HFFc6 (cell line): ENCODE measurements around the gene FAM120AOS. TPM values are rescaled to one million over a fixed set of nuclear protein-coding genes. Genes with fewer than 3 reads are reported as not detected.

Experiments used
- DNase-seq: peaks from one replicate; pipeline ENCODE4 v3.0.0-alpha.2; 2018
- H3K27ac Mint-ChIP-seq: 2 replicates; pipeline ENCODE4 v1.8.0; 2020; ENCODE audit warnings: mild to moderate bottlenecking, mixed read lengths
- H3K27me3 Mint-ChIP-seq: 2 replicates; pipeline ENCODE4 v1.8.0; 2021; ENCODE audit warnings: mild to moderate bottlenecking, moderate library complexity, mixed read lengths; ENCODE audit not compliant: insufficient read depth
- H3K36me3 Mint-ChIP-seq: 2 replicates; pipeline ENCODE4 v1.8.0; 2021; ENCODE audit warnings: low read depth, mixed read lengths
- H3K4me1 Mint-ChIP-seq: 2 replicates; pipeline ENCODE4 v1.8.0; 2020; ENCODE audit warnings: low read depth, mixed read lengths
- H3K4me3 Mint-ChIP-seq: 2 replicates; pipeline ENCODE4 v1.8.0; 2020; ENCODE audit warnings: mild to moderate bottlenecking, moderate library complexity, mixed read lengths
- H3K9me3 Mint-ChIP-seq: 2 replicates; pipeline ENCODE4 v1.8.0; 2020; ENCODE audit warnings: mild to moderate bottlenecking, mixed read lengths
- total RNA-seq, 6 experiments: library from RNA; stranded (reverse); fragmentation: NEBNext Ultra II Directional; extraction: Animal tissue kit (Norgen Biotek cat#: 25700); gene quantifications; 2 replicates in 1 of 6; 3 replicates in 5 of 6; pipeline ENCODE4 v1.2.3, GENCODE V29; 2021
- TF ChIP-seq, protein P1 (sequence below): fragments of 200-600 bp; sonication (generic); IDR thresholded peaks from 2 replicates; pipeline ENCODE4 v1.5.0; 2021; ENCODE audit warnings: antibody characterized with exemption, mild to moderate bottlenecking

FAM120AOS gene
- total RNA-seq, 6 experiments from 2014 or later, result 35.3 to 38.9 (median 36.6) TPM

DNA sequence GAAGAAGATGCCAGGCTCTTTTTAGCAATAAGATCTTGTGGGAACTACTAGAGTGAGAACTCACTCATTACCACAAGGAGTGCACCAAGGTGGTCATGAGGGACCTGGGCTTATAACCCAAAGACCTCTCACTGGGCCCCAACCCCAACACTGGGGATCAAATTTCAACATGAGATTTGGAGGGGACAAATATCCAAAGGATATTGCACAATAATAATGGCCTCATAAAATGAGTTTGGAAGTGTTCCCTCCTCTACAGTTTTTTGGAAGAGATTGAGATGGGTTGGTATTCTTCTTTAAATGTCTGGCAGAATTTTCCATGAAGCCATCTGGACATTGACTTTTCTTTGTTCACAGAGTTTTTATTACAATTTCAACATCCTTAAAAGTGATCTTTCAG is 39.9 kb downstream of the FAM120AOS start:
- DNase-seq, result no peak
- Mint-ChIP-seq H3K4me1 (no peaks in the 10 kb centered on the region), H3K9me3 (peaks cover 6% of the 10 kb centered on the region; the same call in 1 of the 2 replicates), H3K4me3 (no peak overlapping the region), H3K36me3 (peaks cover 5% of the 10 kb centered on the region; the same call in 1 of the 2 replicates), H3K27me3 (peaks cover 5% of the 10 kb centered on the region; the same call in 1 of the 2 replicates), H3K27ac (no peak overlapping the region)
- TF ChIP-seq, protein P1, sequence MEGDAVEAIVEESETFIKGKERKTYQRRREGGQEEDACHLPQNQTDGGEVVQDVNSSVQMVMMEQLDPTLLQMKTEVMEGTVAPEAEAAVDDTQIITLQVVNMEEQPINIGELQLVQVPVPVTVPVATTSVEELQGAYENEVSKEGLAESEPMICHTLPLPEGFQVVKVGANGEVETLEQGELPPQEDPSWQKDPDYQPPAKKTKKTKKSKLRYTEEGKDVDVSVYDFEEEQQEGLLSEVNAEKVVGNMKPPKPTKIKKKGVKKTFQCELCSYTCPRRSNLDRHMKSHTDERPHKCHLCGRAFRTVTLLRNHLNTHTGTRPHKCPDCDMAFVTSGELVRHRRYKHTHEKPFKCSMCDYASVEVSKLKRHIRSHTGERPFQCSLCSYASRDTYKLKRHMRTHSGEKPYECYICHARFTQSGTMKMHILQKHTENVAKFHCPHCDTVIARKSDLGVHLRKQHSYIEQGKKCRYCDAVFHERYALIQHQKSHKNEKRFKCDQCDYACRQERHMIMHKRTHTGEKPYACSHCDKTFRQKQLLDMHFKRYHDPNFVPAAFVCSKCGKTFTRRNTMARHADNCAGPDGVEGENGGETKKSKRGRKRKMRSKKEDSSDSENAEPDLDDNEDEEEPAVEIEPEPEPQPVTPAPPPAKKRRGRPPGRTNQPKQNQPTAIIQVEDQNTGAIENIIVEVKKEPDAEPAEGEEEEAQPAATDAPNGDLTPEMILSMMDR, result no peak

- Mint-ChIP-seq H3K27me3 (peaks cover 2% of the 10 kb centered on the region; the same call in 1 of the 2 replicates), H3K9me3 (no peaks in the 10 kb centered on the region), H3K36me3 (no peaks in the 10 kb centered on the region), H3K4me3 (no peak overlapping the region), H3K27ac (no peak overlapping the region), H3K4me1 (no peaks in the 10 kb centered on the region)
- TF ChIP-seq, protein P1, result no peak
- no peak for DNase-seq
These were observed 47.0 kb downstream of the FAM120AOS start for GRCh38 chr9:93406371-93406770.

GRCh38 chr9:93398471-93398870 is 54.9 kb downstream of the FAM120AOS start:
- no peak for DNase-seq
- Mint-ChIP-seq H3K27me3 (peaks cover 6% of the 10 kb centered on the region), H3K4me1 (no peaks in the 10 kb centered on the region), H3K36me3 (no peaks in the 10 kb centered on the region), H3K4me3 (no peak overlapping the region), H3K27ac (no peak overlapping the region), H3K9me3 (no peaks in the 10 kb centered on the region)
- TF ChIP-seq, protein P1, result no peak

GRCh38 chr9:93397661-93398373 is 55.6 kb downstream of the FAM120AOS start:
- no peak for DNase-seq
- no peaks in the 10 kb centered on the region for H3K36me3 Mint-ChIP-seq
- H3K9me3 Mint-ChIP-seq, result no peaks in the 10 kb centered on the region
- no peak overlapping the region for H3K27ac Mint-ChIP-seq
- peaks cover 9% of the 10 kb centered on the region for H3K27me3 Mint-ChIP-seq
- H3K4me3 Mint-ChIP-seq, result no peak overlapping the region
- H3K4me1 Mint-ChIP-seq, result no peaks in the 10 kb centered on the region
- TF ChIP-seq, protein P1, result no peak

Other genes starting within 250 kb of the FAM120AOS start
- gene FAM120A, start 1.9 kb downstream of the FAM120AOS start, total RNA-seq, result 100 to 1,000 TPM; 139 to 161 (median 155) TPM
- 10 to 100 TPM; 15.4 to 17.5 (median 16.6) TPM for gene PHF2, start 123.0 kb upstream of the FAM120AOS start, total RNA-seq